Measurements from ENCODE around the gene CNOT6L. TPM values are rescaled to one million over a fixed set of nuclear protein-coding genes. Genes with fewer than 3 reads are reported as not detected.

The CNOT6L gene
- total and polyA plus RNA-seq, 7 donors = 4.2 to 21.6 (median 17.5) TPM

DNA sequence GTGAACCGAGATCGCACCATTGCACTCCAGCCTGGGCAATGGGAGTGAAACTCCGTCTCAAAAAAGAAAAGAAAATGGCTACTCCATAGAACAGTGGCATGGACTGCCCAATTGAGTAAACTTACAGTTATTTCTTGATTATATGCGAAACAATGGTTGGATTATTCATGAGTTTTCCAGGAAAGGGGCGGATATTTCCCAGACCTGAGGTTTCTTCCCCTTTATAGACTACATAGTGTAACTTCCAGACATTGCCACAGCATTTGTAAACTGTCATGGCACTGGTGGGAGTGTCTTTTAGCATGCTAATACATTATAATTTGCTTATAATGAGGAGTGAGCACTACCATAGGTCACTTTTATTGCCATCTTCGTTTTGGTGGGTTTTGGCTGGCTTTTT is 29.3 kb upstream of the CNOT6L start:
- Histone ChIP-seq H3K4me1 (no peaks in the 10 kb centered on the region), H3K27me3 (no peaks in the 10 kb centered on the region), H3K4me3 (no peak overlapping the region), H3K36me3 (no peaks in the 10 kb centered on the region), H3K27ac (no peak overlapping the region), H3K9me3 (no peaks in the 10 kb centered on the region)
- WGBS, 2 donors = 95 to 96% methylated on average over 6 of the region's 6 CpGs
- DNase-seq = no peak
- intact Hi-C loops (cut with DNase I) = no loop called here
- no peak for TF ChIP-seq POLR2A (IDR thresholded peaks at IDR 0.05)
- TF ChIP-seq POLR2AphosphoS5 (IDR thresholded peaks at IDR 0.05) = no peak
- no peak for TF ChIP-seq EP300 (IDR thresholded peaks at IDR 0.05)
- TF ChIP-seq, protein P1, sequence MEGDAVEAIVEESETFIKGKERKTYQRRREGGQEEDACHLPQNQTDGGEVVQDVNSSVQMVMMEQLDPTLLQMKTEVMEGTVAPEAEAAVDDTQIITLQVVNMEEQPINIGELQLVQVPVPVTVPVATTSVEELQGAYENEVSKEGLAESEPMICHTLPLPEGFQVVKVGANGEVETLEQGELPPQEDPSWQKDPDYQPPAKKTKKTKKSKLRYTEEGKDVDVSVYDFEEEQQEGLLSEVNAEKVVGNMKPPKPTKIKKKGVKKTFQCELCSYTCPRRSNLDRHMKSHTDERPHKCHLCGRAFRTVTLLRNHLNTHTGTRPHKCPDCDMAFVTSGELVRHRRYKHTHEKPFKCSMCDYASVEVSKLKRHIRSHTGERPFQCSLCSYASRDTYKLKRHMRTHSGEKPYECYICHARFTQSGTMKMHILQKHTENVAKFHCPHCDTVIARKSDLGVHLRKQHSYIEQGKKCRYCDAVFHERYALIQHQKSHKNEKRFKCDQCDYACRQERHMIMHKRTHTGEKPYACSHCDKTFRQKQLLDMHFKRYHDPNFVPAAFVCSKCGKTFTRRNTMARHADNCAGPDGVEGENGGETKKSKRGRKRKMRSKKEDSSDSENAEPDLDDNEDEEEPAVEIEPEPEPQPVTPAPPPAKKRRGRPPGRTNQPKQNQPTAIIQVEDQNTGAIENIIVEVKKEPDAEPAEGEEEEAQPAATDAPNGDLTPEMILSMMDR (IDR thresholded peaks at IDR 0.05) = no peak

DNA sequence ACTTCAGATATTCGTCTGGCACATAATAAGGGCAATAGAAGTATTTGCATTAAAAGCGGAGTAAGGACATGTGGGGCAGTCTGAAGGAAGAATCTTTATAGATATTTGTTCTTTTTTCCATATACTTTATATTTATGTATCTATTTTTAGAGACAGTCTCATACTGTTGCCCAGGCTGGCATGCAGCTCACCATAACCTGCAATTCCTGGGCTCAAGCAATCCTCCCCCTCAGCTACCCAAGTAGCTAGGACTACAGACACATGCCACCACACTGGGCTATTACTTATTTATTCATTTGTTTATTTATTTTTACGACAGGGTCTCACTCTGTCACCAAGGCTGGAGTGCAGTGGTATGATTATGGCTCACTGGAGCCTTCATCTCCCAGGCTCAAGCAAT is 26.8 kb upstream of the CNOT6L start:
- DNase-seq = no peak
- 84% methylated on average over 3 of the region's 3 CpGs for WGBS, 2 donors
- intact Hi-C loops (cut with DNase I) = no loop called here
- no peak overlapping the region for H3K27ac ChIP-seq
- TF ChIP-seq POLR2A (IDR thresholded peaks at IDR 0.05) = no peak
- TF ChIP-seq EP300 (IDR thresholded peaks at IDR 0.05) = no peak
- TF ChIP-seq, protein P1 (IDR thresholded peaks at IDR 0.05) = no peak
- no peak for TF ChIP-seq POLR2AphosphoS5 (IDR thresholded peaks at IDR 0.05)
- no peaks in the 10 kb centered on the region for H3K4me1 ChIP-seq
- no peaks in the 10 kb centered on the region for H3K27me3 ChIP-seq
- no peaks in the 10 kb centered on the region for H3K36me3 ChIP-seq
- H3K4me3 ChIP-seq = no peak overlapping the region
- no peaks in the 10 kb centered on the region for H3K9me3 ChIP-seq

DNA sequence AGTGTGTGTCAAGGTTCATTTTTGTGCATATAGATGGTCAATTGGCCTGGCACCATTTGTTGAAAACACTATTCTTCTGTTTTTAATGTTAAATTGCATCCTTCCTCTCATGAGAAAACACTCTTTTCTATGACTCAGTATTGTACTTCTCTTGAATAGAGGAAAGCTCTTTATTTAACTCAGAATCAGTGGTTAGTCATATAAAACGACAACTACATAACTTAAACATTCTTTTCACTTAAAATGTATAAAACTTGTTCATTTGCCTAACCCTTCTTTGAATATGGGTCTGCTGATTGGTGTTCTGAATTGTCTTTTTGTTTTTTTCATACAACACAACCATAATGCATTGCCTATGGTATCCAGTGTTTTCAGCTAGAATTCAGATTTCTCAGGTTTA is 26.2 kb upstream of the CNOT6L start:
- intact Hi-C loops (cut with DNase I) = no loop called here
- WGBS, 2 donors = 82 to 85% methylated on average over 1 of the region's 1 CpG
- Histone ChIP-seq H3K9me3 (no peaks in the 10 kb centered on the region), H3K4me3 (no peak overlapping the region), H3K4me1 (no peaks in the 10 kb centered on the region), H3K27ac (no peak overlapping the region), H3K27me3 (no peaks in the 10 kb centered on the region), H3K36me3 (no peaks in the 10 kb centered on the region)
- DNase-seq = no peak
- TF ChIP-seq POLR2A (IDR thresholded peaks at IDR 0.05) = no peak
- TF ChIP-seq, protein P1 (IDR thresholded peaks at IDR 0.05) = no peak
- no peak for TF ChIP-seq EP300 (IDR thresholded peaks at IDR 0.05)
- no peak for TF ChIP-seq POLR2AphosphoS5 (IDR thresholded peaks at IDR 0.05)

DNA sequence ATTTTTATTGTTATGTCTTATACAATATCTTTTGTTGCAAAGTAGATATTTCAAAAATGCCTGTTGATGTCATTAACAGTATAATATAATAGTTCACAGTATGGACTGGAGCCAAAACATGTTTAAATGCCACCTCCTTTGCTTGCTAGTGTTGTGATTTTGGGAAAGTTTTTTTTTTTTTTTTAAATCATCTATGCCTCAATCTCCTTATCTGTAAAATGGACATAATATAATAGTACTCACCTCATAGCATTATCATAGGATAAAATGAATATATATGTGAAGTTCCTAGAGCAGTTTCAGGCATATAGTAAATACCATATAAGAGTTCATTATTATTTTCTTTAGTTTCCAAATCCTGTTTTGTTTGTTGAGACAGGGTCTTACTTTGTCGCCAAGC is 25.2 kb upstream of the CNOT6L start:
- H3K4me3 ChIP-seq = no peak overlapping the region
- no peaks in the 10 kb centered on the region for H3K27me3 ChIP-seq
- H3K36me3 ChIP-seq = no peaks in the 10 kb centered on the region
- 92 to 98% methylated on average over 1 of the region's 1 CpG for WGBS, 2 donors
- no peak for DNase-seq
- TF ChIP-seq POLR2AphosphoS5 (IDR thresholded peaks at IDR 0.05) = no peak
- TF ChIP-seq POLR2A (IDR thresholded peaks at IDR 0.05) = no peak
- TF ChIP-seq EP300 (IDR thresholded peaks at IDR 0.05) = no peak
- TF ChIP-seq, protein P1 (IDR thresholded peaks at IDR 0.05) = no peak
- intact Hi-C loops (cut with DNase I) = no loop called here
- H3K9me3 ChIP-seq = no peaks in the 10 kb centered on the region
- no peak overlapping the region for H3K27ac ChIP-seq
- no peaks in the 10 kb centered on the region for H3K4me1 ChIP-seq

DNA sequence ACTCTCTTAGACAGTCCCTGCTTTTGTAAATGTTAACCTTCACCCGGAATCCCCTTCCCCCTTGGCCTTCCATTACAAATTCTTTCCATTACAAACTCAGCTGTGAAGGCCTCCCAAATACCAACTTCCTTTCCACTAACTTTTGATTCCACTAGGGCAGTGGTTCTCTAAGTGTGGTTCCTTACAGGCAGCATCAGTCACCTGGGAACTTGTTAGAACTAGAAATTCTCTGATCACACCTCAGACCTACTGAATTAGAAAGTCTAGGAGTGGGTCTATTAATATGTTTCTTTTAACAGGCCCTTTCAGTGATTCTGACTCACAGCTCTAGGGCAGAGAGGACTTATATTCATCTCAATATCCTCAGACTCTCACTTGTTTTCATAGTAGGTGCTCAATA is 24.5 kb upstream of the CNOT6L start:
- DNase-seq = no peak
- Histone ChIP-seq H3K27me3 (no peaks in the 10 kb centered on the region), H3K4me1 (no peaks in the 10 kb centered on the region), H3K4me3 (no peak overlapping the region), H3K9me3 (no peaks in the 10 kb centered on the region), H3K36me3 (no peaks in the 10 kb centered on the region), H3K27ac (no peak overlapping the region)
- intact Hi-C loops (cut with DNase I) = no loop called here
- TF ChIP-seq EP300 (IDR thresholded peaks at IDR 0.05) = no peak
- no peak for TF ChIP-seq POLR2AphosphoS5 (IDR thresholded peaks at IDR 0.05)
- TF ChIP-seq POLR2A (IDR thresholded peaks at IDR 0.05) = no peak
- TF ChIP-seq, protein P1 (IDR thresholded peaks at IDR 0.05) = no peak
- 57 to 75% methylated on average over 1 of the region's 1 CpG for WGBS, 2 donors
